ENCODE data around the gene DNAJC6. TPM values are rescaled to one million over a fixed set of nuclear protein-coding genes. Genes with fewer than 3 reads are reported as not detected.

Gene DNAJC6
- total and polyA plus RNA-seq, 2 donors = 0.82 to 1.2 TPM

GRCh38 chr1:65267271-65267670 is 42.1 kb upstream of the DNAJC6 start:
- Histone ChIP-seq H3K4me3 (ENCODE audit: low read length in 2 of 2) (no peak overlapping the region), H3K36me3 (ENCODE audit: control insufficient read depth in 2 of 2, insufficient read depth in 2 of 2, low read length in 1 of 2) (no peaks in the 10 kb centered on the region), H3K4me1 (ENCODE audit: control insufficient read depth in 2 of 2, insufficient read depth in 2 of 2, low read length in 2 of 2) (peaks cover 3% of the 10 kb centered on the region in 2 donors), H3K27ac (ENCODE audit: low read depth in 1 of 2, low read length in 1 of 2) (no peak overlapping the region), H3K9me3 (ENCODE audit: control insufficient read depth in 2 of 2, insufficient read depth in 1 of 2, low read length in 1 of 2) (no peaks in the 10 kb centered on the region), H3K27me3 (ENCODE audit: control insufficient read depth in 2 of 2, insufficient read depth in 1 of 2, low read length in 1 of 2) (peaks cover 17 to 39% of the 10 kb centered on the region in 2 donors)
- DNase-seq (ENCODE audit: low read depth in 6 of 9, low spot score in 9 of 9) = no peak
- WGBS = 65% methylated on average over 4 of the region's 4 CpGs

GRCh38 chr1:65267683-65268082 is 41.7 kb upstream of the DNAJC6 start:
- 88% methylated on average over 1 of the region's 1 CpG for WGBS

GRCh38 chr1:65269612-65270011 is 39.7 kb upstream of the DNAJC6 start:
- Histone ChIP-seq H3K9me3 (ENCODE audit: control insufficient read depth in 2 of 2, insufficient read depth in 1 of 2, low read length in 1 of 2) (no peaks in the 10 kb centered on the region), H3K4me3 (ENCODE audit: low read length in 2 of 2) (no peak overlapping the region), H3K27ac (ENCODE audit: low read depth in 1 of 2, low read length in 1 of 2) (no peak overlapping the region), H3K4me1 (ENCODE audit: control insufficient read depth in 2 of 2, insufficient read depth in 2 of 2, low read length in 2 of 2) (peaks cover 2 to 3% of the 10 kb centered on the region in 2 donors), H3K36me3 (ENCODE audit: control insufficient read depth in 2 of 2, insufficient read depth in 2 of 2, low read length in 1 of 2) (no peaks in the 10 kb centered on the region), H3K27me3 (ENCODE audit: control insufficient read depth in 2 of 2, insufficient read depth in 1 of 2, low read length in 1 of 2) (peaks cover 15 to 21% of the 10 kb centered on the region in 2 donors)
- 95% methylated on average over 2 of the region's 2 CpGs for WGBS
- no peak for DNase-seq (ENCODE audit: low read depth in 6 of 9, low spot score in 9 of 9)

More at GRCh38 chr1:65267683-65268082, 41.7 kb upstream of the DNAJC6 start:
- H3K4me1 ChIP-seq (ENCODE audit: control insufficient read depth in 2 of 2, insufficient read depth in 2 of 2, low read length in 2 of 2) = peaks cover 3% of the 10 kb centered on the region in 2 donors
- H3K9me3 ChIP-seq (ENCODE audit: control insufficient read depth in 2 of 2, insufficient read depth in 1 of 2, low read length in 1 of 2) = no peaks in the 10 kb centered on the region
- no peaks in the 10 kb centered on the region for H3K36me3 ChIP-seq (ENCODE audit: control insufficient read depth in 2 of 2, insufficient read depth in 2 of 2, low read length in 1 of 2)
- H3K27ac ChIP-seq (ENCODE audit: low read depth in 1 of 2, low read length in 1 of 2) = no peak overlapping the region
- H3K27me3 ChIP-seq (ENCODE audit: control insufficient read depth in 2 of 2, insufficient read depth in 1 of 2, low read length in 1 of 2) = peaks cover 17 to 39% of the 10 kb centered on the region in 2 donors
- H3K4me3 ChIP-seq (ENCODE audit: low read length in 2 of 2) = no peak overlapping the region
- no peak for DNase-seq (ENCODE audit: low read depth in 6 of 9, low spot score in 9 of 9)

GRCh38 chr1:65276197-65276939 is 33.0 kb upstream of the DNAJC6 start:
- 94% methylated on average over 1 of the region's 1 CpG for WGBS
- Histone ChIP-seq H3K4me1 (ENCODE audit: control insufficient read depth in 2 of 2, insufficient read depth in 2 of 2, low read length in 2 of 2) (no peaks in the 10 kb centered on the region), H3K4me3 (ENCODE audit: low read length in 2 of 2) (no peak overlapping the region), H3K27me3 (ENCODE audit: control insufficient read depth in 2 of 2, insufficient read depth in 1 of 2, low read length in 1 of 2) (no peaks in the 10 kb centered on the region), H3K27ac (ENCODE audit: low read depth in 1 of 2, low read length in 1 of 2) (no peak overlapping the region), H3K9me3 (ENCODE audit: control insufficient read depth in 2 of 2, insufficient read depth in 1 of 2, low read length in 1 of 2) (no peaks in the 10 kb centered on the region), H3K36me3 (ENCODE audit: control insufficient read depth in 2 of 2, insufficient read depth in 2 of 2, low read length in 1 of 2) (no peaks in the 10 kb centered on the region)
- no peak for DNase-seq (ENCODE audit: low read depth in 6 of 9, low spot score in 9 of 9)

GRCh38 chr1:65277605-65278347 is 31.6 kb upstream of the DNAJC6 start:
- WGBS = 86% methylated on average over 10 of the region's 10 CpGs
- Histone ChIP-seq H3K27ac (ENCODE audit: low read depth in 1 of 2, low read length in 1 of 2) (no peak overlapping the region), H3K9me3 (ENCODE audit: control insufficient read depth in 2 of 2, insufficient read depth in 1 of 2, low read length in 1 of 2) (no peaks in the 10 kb centered on the region), H3K4me1 (ENCODE audit: control insufficient read depth in 2 of 2, insufficient read depth in 2 of 2, low read length in 2 of 2) (no peaks in the 10 kb centered on the region), H3K4me3 (ENCODE audit: low read length in 2 of 2) (no peak overlapping the region), H3K27me3 (ENCODE audit: control insufficient read depth in 2 of 2, insufficient read depth in 1 of 2, low read length in 1 of 2) (no peaks in the 10 kb centered on the region), H3K36me3 (ENCODE audit: control insufficient read depth in 2 of 2, insufficient read depth in 2 of 2, low read length in 1 of 2) (no peaks in the 10 kb centered on the region)
- no peak for DNase-seq (ENCODE audit: low read depth in 6 of 9, low spot score in 9 of 9)

GRCh38 chr1:65278376-65279069 is 30.8 kb upstream of the DNAJC6 start:
- no peak for DNase-seq (ENCODE audit: low read depth in 6 of 9, low spot score in 9 of 9)
- 92% methylated on average over 5 of the region's 5 CpGs for WGBS
- H3K4me1 ChIP-seq (ENCODE audit: control insufficient read depth in 2 of 2, insufficient read depth in 2 of 2, low read length in 2 of 2) = no peaks in the 10 kb centered on the region
- H3K36me3 ChIP-seq (ENCODE audit: control insufficient read depth in 2 of 2, insufficient read depth in 2 of 2, low read length in 1 of 2) = no peaks in the 10 kb centered on the region
- no peak overlapping the region for H3K27ac ChIP-seq (ENCODE audit: low read depth in 1 of 2, low read length in 1 of 2)
- H3K4me3 ChIP-seq (ENCODE audit: low read length in 2 of 2) = no peak overlapping the region
- H3K9me3 ChIP-seq (ENCODE audit: control insufficient read depth in 2 of 2, insufficient read depth in 1 of 2, low read length in 1 of 2) = no peaks in the 10 kb centered on the region
- H3K27me3 ChIP-seq (ENCODE audit: control insufficient read depth in 2 of 2, insufficient read depth in 1 of 2, low read length in 1 of 2) = no peaks in the 10 kb centered on the region

GRCh38 chr1:65279070-65279779 is 30.1 kb upstream of the DNAJC6 start:
- DNase-seq (ENCODE audit: low read depth in 6 of 9, low spot score in 9 of 9) = no peak
- H3K4me3 ChIP-seq (ENCODE audit: low read length in 2 of 2) = no peak overlapping the region
- WGBS = 81% methylated on average over 5 of the region's 5 CpGs
- no peak overlapping the region for H3K27ac ChIP-seq (ENCODE audit: low read depth in 1 of 2, low read length in 1 of 2)
- no peaks in the 10 kb centered on the region for H3K27me3 ChIP-seq (ENCODE audit: control insufficient read depth in 2 of 2, insufficient read depth in 1 of 2, low read length in 1 of 2)
- no peaks in the 10 kb centered on the region for H3K36me3 ChIP-seq (ENCODE audit: control insufficient read depth in 2 of 2, insufficient read depth in 2 of 2, low read length in 1 of 2)
- no peaks in the 10 kb centered on the region for H3K9me3 ChIP-seq (ENCODE audit: control insufficient read depth in 2 of 2, insufficient read depth in 1 of 2, low read length in 1 of 2)
- H3K4me1 ChIP-seq (ENCODE audit: control insufficient read depth in 2 of 2, insufficient read depth in 2 of 2, low read length in 2 of 2) = no peaks in the 10 kb centered on the region

GRCh38 chr1:65281846-65282245 is 27.5 kb upstream of the DNAJC6 start:
- DNase-seq (ENCODE audit: low read depth in 6 of 9, low spot score in 9 of 9) = no peak
- no peaks in the 10 kb centered on the region for H3K4me1 ChIP-seq (ENCODE audit: control insufficient read depth in 2 of 2, insufficient read depth in 2 of 2, low read length in 2 of 2)
- no peaks in the 10 kb centered on the region for H3K27me3 ChIP-seq (ENCODE audit: control insufficient read depth in 2 of 2, insufficient read depth in 1 of 2, low read length in 1 of 2)
- H3K36me3 ChIP-seq (ENCODE audit: control insufficient read depth in 2 of 2, insufficient read depth in 2 of 2, low read length in 1 of 2) = no peaks in the 10 kb centered on the region
- WGBS = 97% methylated on average over 6 of the region's 6 CpGs
- H3K27ac ChIP-seq (ENCODE audit: low read depth in 1 of 2, low read length in 1 of 2) = no peak overlapping the region
- no peaks in the 10 kb centered on the region for H3K9me3 ChIP-seq (ENCODE audit: control insufficient read depth in 2 of 2, insufficient read depth in 1 of 2, low read length in 1 of 2)
- no peak overlapping the region for H3K4me3 ChIP-seq (ENCODE audit: low read length in 2 of 2)
